ENCODE data around the gene SBF2. TPM values are rescaled to one million over a fixed set of nuclear protein-coding genes. Genes with fewer than 3 reads are reported as not detected.

SBF2 gene
- total RNA-seq, 1 donor from 2014 or later: 24.0 TPM

GRCh38 chr11:9741260-9741659 lies 552.8 kb downstream of the SBF2 start:
- TF ChIP-seq CTCF (IDR thresholded peaks at IDR 0.05; ENCODE audit: insufficient read depth, low read length, severe bottlenecking): no peak
- Histone ChIP-seq H3K27me3 (ENCODE audit: control insufficient read depth, insufficient read depth, low read length) (no peaks in the 10 kb centered on the region), H3K36me3 (ENCODE audit: control insufficient read depth, insufficient read depth, low read length) (peaks cover 3% of the 10 kb centered on the region), H3K4me3 (ENCODE audit: low read depth, low read length) (no peak overlapping the region)
- no peak for FAIRE-seq
- no peak for DNase-seq (ENCODE audit: low read depth)

GRCh38 chr11:9740202-9740883 lies 553.7 kb downstream of the SBF2 start:
- peak; percentile 80 for DNase-seq (ENCODE audit: low read depth)
- FAIRE-seq: no peak

GRCh38 chr11:9739123-9739900 lies 554.7 kb downstream of the SBF2 start:
- TF ChIP-seq CTCF (IDR thresholded peaks at IDR 0.05; ENCODE audit: insufficient read depth, low read length, severe bottlenecking): no peak

More at GRCh38 chr11:9740202-9740883, 553.7 kb downstream of the SBF2 start:
- peaks cover 3% of the 10 kb centered on the region for H3K36me3 ChIP-seq (ENCODE audit: control insufficient read depth, insufficient read depth, low read length)
- no peaks in the 10 kb centered on the region for H3K27me3 ChIP-seq (ENCODE audit: control insufficient read depth, insufficient read depth, low read length)
- no peak for TF ChIP-seq CTCF (IDR thresholded peaks at IDR 0.05; ENCODE audit: insufficient read depth, low read length, severe bottlenecking)
- no peak overlapping the region for H3K4me3 ChIP-seq (ENCODE audit: low read depth, low read length)

GRCh38 chr11:9738707-9739106 lies 555.3 kb downstream of the SBF2 start:
- Histone ChIP-seq H3K27me3 (ENCODE audit: control insufficient read depth, insufficient read depth, low read length) (no peaks in the 10 kb centered on the region), H3K36me3 (ENCODE audit: control insufficient read depth, insufficient read depth, low read length) (peaks cover 7% of the 10 kb centered on the region), H3K4me3 (ENCODE audit: low read depth, low read length) (no peak overlapping the region)
- DNase-seq (ENCODE audit: low read depth): no peak
- no peak for TF ChIP-seq CTCF (IDR thresholded peaks at IDR 0.05; ENCODE audit: insufficient read depth, low read length, severe bottlenecking)
- FAIRE-seq: no peak

More at GRCh38 chr11:9739123-9739900, 554.7 kb downstream of the SBF2 start:
- FAIRE-seq (no peak), DNase-seq (ENCODE audit: low read depth) (no peak)
- Histone ChIP-seq H3K36me3 (ENCODE audit: control insufficient read depth, insufficient read depth, low read length) (peaks cover 3% of the 10 kb centered on the region), H3K4me3 (ENCODE audit: low read depth, low read length) (no peak overlapping the region), H3K27me3 (ENCODE audit: control insufficient read depth, insufficient read depth, low read length) (no peaks in the 10 kb centered on the region)

GRCh38 chr11:9738116-9738515 lies 555.9 kb downstream of the SBF2 start:
- Histone ChIP-seq H3K36me3 (ENCODE audit: control insufficient read depth, insufficient read depth, low read length) (peaks cover 7% of the 10 kb centered on the region), H3K4me3 (ENCODE audit: low read depth, low read length) (no peak overlapping the region), H3K27me3 (ENCODE audit: control insufficient read depth, insufficient read depth, low read length) (no peaks in the 10 kb centered on the region)
- no peak for DNase-seq (ENCODE audit: low read depth)
- FAIRE-seq: no peak
- TF ChIP-seq CTCF (IDR thresholded peaks at IDR 0.05; ENCODE audit: insufficient read depth, low read length, severe bottlenecking): no peak

Data from bronchial epithelial cell (primary cell).